ENCODE results near the gene SAP30L.

The SAP30L gene

GRCh38 chr5:154410786-154411185 lies 35.0 kb upstream of the SAP30L start:
- H2AFZ ChIP-seq (ENCODE audit: low read length), result no peak overlapping the region
- H3K4me3 ChIP-seq (ENCODE audit: low read length), result no peak overlapping the region
- H3K79me2 ChIP-seq (ENCODE audit: low read length), result no peaks in the 10 kb centered on the region
- no peak overlapping the region for H3K9ac ChIP-seq (ENCODE audit: low read length)
- no peaks in the 10 kb centered on the region for H3K36me3 ChIP-seq (replicated peaks; ENCODE audit: insufficient read depth, low read length)
- H3K4me1 ChIP-seq (ENCODE audit: low read length), result peaks cover 6% of the 10 kb centered on the region
- no peaks in the 10 kb centered on the region for H3K27me3 ChIP-seq (replicated peaks; ENCODE audit: insufficient read depth, low read length)
- no peaks in the 10 kb centered on the region for H3F3A ChIP-seq (ENCODE audit: insufficient read depth, low read length)
- H3K9me2 ChIP-seq (replicated peaks; ENCODE audit: insufficient read depth, low read length), result no peaks in the 10 kb centered on the region
- no peak for TF ChIP-seq EZH2phosphoT487 (IDR thresholded peaks at IDR 0.05; ENCODE audit: low read length)
- TF ChIP-seq EZH2 (optimal IDR thresholded peaks at IDR 0.05; ENCODE audit: low read depth, low read length), result no peak
- TF ChIP-seq, protein P1, sequence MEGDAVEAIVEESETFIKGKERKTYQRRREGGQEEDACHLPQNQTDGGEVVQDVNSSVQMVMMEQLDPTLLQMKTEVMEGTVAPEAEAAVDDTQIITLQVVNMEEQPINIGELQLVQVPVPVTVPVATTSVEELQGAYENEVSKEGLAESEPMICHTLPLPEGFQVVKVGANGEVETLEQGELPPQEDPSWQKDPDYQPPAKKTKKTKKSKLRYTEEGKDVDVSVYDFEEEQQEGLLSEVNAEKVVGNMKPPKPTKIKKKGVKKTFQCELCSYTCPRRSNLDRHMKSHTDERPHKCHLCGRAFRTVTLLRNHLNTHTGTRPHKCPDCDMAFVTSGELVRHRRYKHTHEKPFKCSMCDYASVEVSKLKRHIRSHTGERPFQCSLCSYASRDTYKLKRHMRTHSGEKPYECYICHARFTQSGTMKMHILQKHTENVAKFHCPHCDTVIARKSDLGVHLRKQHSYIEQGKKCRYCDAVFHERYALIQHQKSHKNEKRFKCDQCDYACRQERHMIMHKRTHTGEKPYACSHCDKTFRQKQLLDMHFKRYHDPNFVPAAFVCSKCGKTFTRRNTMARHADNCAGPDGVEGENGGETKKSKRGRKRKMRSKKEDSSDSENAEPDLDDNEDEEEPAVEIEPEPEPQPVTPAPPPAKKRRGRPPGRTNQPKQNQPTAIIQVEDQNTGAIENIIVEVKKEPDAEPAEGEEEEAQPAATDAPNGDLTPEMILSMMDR (IDR thresholded peaks at IDR 0.05; ENCODE audit: low read length), result no peak
- H3K4me2 ChIP-seq (ENCODE audit: low read depth, low read length), result no peak overlapping the region
- DNase-seq, result no peak
- H3K27ac ChIP-seq (ENCODE audit: low read length), result no peak overlapping the region
- no peaks in the 10 kb centered on the region for H3K9me3 ChIP-seq (replicated peaks; ENCODE audit: insufficient read depth, low read length)
- no peaks in the 10 kb centered on the region for H4K20me1 ChIP-seq (ENCODE audit: insufficient read depth, low read length)

- Histone ChIP-seq H2AFZ (ENCODE audit: low read length) (no peak overlapping the region), H3K27me3 (replicated peaks; ENCODE audit: insufficient read depth, low read length) (no peaks in the 10 kb centered on the region), H3K27ac (ENCODE audit: low read length) (no peak overlapping the region), H3F3A (ENCODE audit: insufficient read depth, low read length) (no peaks in the 10 kb centered on the region), H4K20me1 (ENCODE audit: insufficient read depth, low read length) (no peaks in the 10 kb centered on the region), H3K9me3 (replicated peaks; ENCODE audit: insufficient read depth, low read length) (no peaks in the 10 kb centered on the region), H3K36me3 (replicated peaks; ENCODE audit: insufficient read depth, low read length) (no peaks in the 10 kb centered on the region), H3K79me2 (ENCODE audit: low read length) (no peaks in the 10 kb centered on the region), H3K9ac (ENCODE audit: low read length) (no peak overlapping the region), H3K4me2 (ENCODE audit: low read depth, low read length) (no peak overlapping the region), H3K9me2 (replicated peaks; ENCODE audit: insufficient read depth, low read length) (no peaks in the 10 kb centered on the region), H3K4me1 (ENCODE audit: low read length) (peaks cover 6% of the 10 kb centered on the region), H3K4me3 (ENCODE audit: low read length) (no peak overlapping the region)
- TF ChIP-seq EZH2 (optimal IDR thresholded peaks at IDR 0.05; ENCODE audit: low read depth, low read length) (no peak), EZH2phosphoT487 (IDR thresholded peaks at IDR 0.05; ENCODE audit: low read length) (no peak)
- TF ChIP-seq, protein P1 (IDR thresholded peaks at IDR 0.05; ENCODE audit: low read length), result no peak
- no peak for DNase-seq
These were observed 34.5 kb upstream of the SAP30L start for GRCh38 chr5:154411338-154411737.

DNA sequence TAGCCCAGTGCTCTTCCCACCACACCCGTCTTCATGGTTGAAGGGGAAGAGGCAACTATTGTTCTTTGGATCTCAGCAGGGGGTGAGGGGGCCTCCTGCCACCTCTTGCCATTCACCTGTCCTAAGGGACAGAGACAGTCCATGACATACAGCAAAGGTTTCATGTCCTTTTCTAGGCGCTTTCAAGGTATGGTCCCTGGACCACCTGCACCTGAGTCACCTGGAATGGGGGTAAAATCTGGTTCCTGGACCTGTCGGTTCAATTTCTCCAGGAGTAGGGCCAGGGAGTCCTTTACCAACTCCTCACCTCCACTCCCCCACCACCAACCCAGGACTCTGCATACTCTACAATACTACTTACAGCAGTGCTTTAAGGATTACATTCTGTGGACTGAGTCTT lies 33.5 kb upstream of the SAP30L start:
- no peak overlapping the region for H3K4me2 ChIP-seq (ENCODE audit: low read depth, low read length)
- no peaks in the 10 kb centered on the region for H4K20me1 ChIP-seq (ENCODE audit: insufficient read depth, low read length)
- no peak overlapping the region for H3K9ac ChIP-seq (ENCODE audit: low read length)
- DNase-seq, result no peak
- H2AFZ ChIP-seq (ENCODE audit: low read length), result no peak overlapping the region
- H3K4me1 ChIP-seq (ENCODE audit: low read length), result no peaks in the 10 kb centered on the region
- H3K36me3 ChIP-seq (replicated peaks; ENCODE audit: insufficient read depth, low read length), result no peaks in the 10 kb centered on the region
- no peaks in the 10 kb centered on the region for H3K27me3 ChIP-seq (replicated peaks; ENCODE audit: insufficient read depth, low read length)
- no peak overlapping the region for H3K27ac ChIP-seq (ENCODE audit: low read length)
- H3K9me3 ChIP-seq (replicated peaks; ENCODE audit: insufficient read depth, low read length), result no peaks in the 10 kb centered on the region
- no peaks in the 10 kb centered on the region for H3K9me2 ChIP-seq (replicated peaks; ENCODE audit: insufficient read depth, low read length)
- H3F3A ChIP-seq (ENCODE audit: insufficient read depth, low read length), result no peaks in the 10 kb centered on the region
- H3K79me2 ChIP-seq (ENCODE audit: low read length), result no peaks in the 10 kb centered on the region
- no peak overlapping the region for H3K4me3 ChIP-seq (ENCODE audit: low read length)
- TF ChIP-seq, protein P1 (IDR thresholded peaks at IDR 0.05; ENCODE audit: low read length), result no peak
- TF ChIP-seq EZH2phosphoT487 (IDR thresholded peaks at IDR 0.05; ENCODE audit: low read length), result no peak
- no peak for TF ChIP-seq EZH2 (optimal IDR thresholded peaks at IDR 0.05; ENCODE audit: low read depth, low read length)
